Lung (tissue), 12 donors: ENCODE results near the gene SFSWAP. TPM values are rescaled to one million over a fixed set of nuclear protein-coding genes. Genes with fewer than 3 reads are reported as not detected.

ENCODE experiments used
- ATAC-seq: fragments of 200-7000 bp; cut with Tn5 transposase; one replicate; pipeline ENCODE4 v1.9.1; 2020; ENCODE audit warnings: moderate number of reproducible peaks; ENCODE audit not compliant: insufficient read depth, low FRiP score
- DNase-seq, 3 donors: peaks; one replicate each; pipeline ENCODE4 v3.0.0-alpha.2; 2013 to 2017
- H3K27ac ChIP-seq, 2 donors: one replicate each; pipeline ENCODE4 v1.5.1; 2013; ENCODE audit warnings: mild to moderate bottlenecking in 2 of 2, moderate library complexity in 2 of 2, control low read depth in 1 of 2, inconsistent platforms in 1 of 2, low read depth in 1 of 2, low read length in 1 of 2
- H3K27me3 ChIP-seq, 3 donors: one replicate each; pipeline ENCODE4 v1.5.1; 2013; ENCODE audit warnings: low read length in 2 of 3; ENCODE audit not compliant: control insufficient read depth in 3 of 3, insufficient read depth in 3 of 3
- H3K36me3 ChIP-seq, 4 donors: one replicate each; pipeline ENCODE4 v1.5.1; 2013; ENCODE audit warnings: low read length in 4 of 4, mild to moderate bottlenecking in 1 of 4, moderate library complexity in 1 of 4; ENCODE audit not compliant: control insufficient read depth in 4 of 4, insufficient read depth in 4 of 4
- H3K4me1 ChIP-seq, 5 donors: one replicate each; pipeline ENCODE4 v1.5.1; 2013; ENCODE audit warnings: low read length in 5 of 5, mild to moderate bottlenecking in 2 of 5, moderate library complexity in 1 of 5; ENCODE audit not compliant: control insufficient read depth in 5 of 5, insufficient read depth in 5 of 5
- H3K4me3 ChIP-seq: one replicate; pipeline ENCODE4 v1.5.1; 2013; ENCODE audit warnings: mild to moderate bottlenecking, control low read depth, moderate library complexity
- H3K9ac ChIP-seq, 2 donors: one replicate each; pipeline ENCODE4 v1.5.1; 2013; ENCODE audit warnings: low read length in 2 of 2, control low read depth in 1 of 2; ENCODE audit not compliant: insufficient read depth in 1 of 2
- H3K9me3 ChIP-seq, 4 donors: one replicate each; pipeline ENCODE4 v1.5.1; 2013; ENCODE audit warnings: low read length in 3 of 4, mild to moderate bottlenecking in 1 of 4, moderate library complexity in 1 of 4; ENCODE audit not compliant: control insufficient read depth in 4 of 4, insufficient read depth in 3 of 4
- CTCF ChIP-seq: IDR thresholded peaks from 2 replicates; pipeline ENCODE4 v1.5.1; 2012; ENCODE audit warnings: mild to moderate bottlenecking; ENCODE audit errors: control extremely low read depth, extremely low read depth
- WGBS, 2 donors: extraction: QIAGEN DNeasy Blood & Tissue Kit; methylation state at CpG; one replicate each; pipeline ENCODE4 v1.1.7; 2013; 5-methylcytosine and 5-hydroxymethylcytosine counted together
- polyA plus RNA-seq, 2 donors: library from polyadenylated mRNA; stranded (reverse); fragments of 200-250 nt; gene quantifications; one replicate each; pipeline ENCODE4 v1.2.1, GENCODE V29; 2013
- total RNA-seq, 2 donors: library from RNA; depleted of rRNA in 1 of 2; stranded (reverse); fragments of >200 nt in 1 of 2; gene quantifications; one replicate each; pipeline ENCODE4 v1.2.1, GENCODE V29; 2014 to 2021
- donor health status: control.
- donor health status: control.
- donor health status: Bipolar disorder and iron deficiency.
- donor health status: healthy.
- donor health status: DM: yes; HTN: yes; CAD: no.

Gene SFSWAP
- total and polyA plus RNA-seq, 4 donors, result 23.3 to 49.9 (median 40.0) TPM

DNA sequence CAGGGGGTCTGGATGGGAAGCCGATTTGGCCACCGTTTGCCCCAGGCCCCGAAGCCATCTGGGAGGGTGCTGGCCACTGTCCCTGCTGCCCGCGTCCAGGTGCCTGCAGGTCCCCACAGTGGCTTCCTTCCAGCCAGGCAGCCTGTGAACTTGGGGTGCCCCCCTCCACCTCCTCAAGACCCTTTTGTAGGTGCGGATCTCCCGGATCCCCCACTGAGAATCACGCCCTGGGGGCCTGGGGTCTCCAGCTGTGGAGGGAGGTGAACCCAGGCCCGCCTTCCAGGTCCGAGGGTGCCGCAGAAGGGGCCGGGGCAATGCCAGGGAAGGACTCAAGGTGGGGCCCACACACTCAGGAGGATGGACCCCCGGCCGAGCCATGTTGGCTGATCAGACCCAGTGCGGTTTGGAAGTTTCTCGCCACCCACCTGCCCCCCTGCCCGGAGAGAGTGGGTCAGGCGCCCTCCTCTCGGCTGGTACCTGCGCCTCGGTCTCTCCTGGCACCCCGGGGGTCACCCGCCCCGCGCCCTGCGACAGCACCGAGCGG, 119.0 kb downstream of the SFSWAP start:
- no peak overlapping the region for H3K9ac ChIP-seq
- no peak overlapping the region for H3K27ac ChIP-seq

DNA sequence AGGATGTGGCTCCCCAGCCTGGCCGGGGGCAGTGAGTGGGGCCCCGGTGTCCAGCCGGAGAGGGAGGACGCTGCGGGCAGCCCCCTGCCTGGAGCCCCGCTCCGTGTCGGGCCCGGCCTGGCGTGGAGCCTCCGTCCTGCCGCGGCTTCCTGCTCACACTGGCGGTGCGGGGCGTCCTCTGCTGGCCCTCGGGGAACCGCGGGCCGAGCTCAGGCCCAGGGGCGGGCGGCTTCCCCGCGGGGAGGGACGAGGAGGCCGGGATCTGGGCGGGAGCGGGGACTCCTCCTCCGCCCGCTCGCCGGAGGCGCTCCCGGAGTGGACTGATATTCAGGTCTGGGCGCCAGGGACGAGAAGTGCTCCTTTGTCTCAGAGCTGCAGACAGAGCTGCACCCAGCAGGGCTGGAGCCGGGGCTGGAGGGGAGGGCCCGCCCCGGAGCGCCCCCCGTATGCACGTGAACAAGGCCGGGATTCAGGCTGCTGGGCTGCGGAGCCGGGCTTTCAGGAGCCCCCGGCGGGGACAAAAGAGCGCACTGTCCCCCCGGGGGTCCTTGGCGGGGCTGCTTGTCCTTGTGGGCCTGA, 119.5 kb downstream of the SFSWAP start:
- WGBS, 2 donors, result 1% methylated on average over 44 to 50 of the region's 50 CpGs
- Histone ChIP-seq H3K9ac (no peak overlapping the region), H3K4me1 (peaks cover 0 to 22% (median 2%) of the 10 kb centered on the region in 5 donors), H3K9me3 (peaks cover 0 to 2% (median 0%) of the 10 kb centered on the region in 4 donors), H3K4me3 (peak overlapping the region; percentile 17), H3K27me3 (peaks cover 0 to 37% (median 16%) of the 10 kb centered on the region in 3 donors), H3K36me3 (no peaks in the 10 kb centered on the region), H3K27ac (peak overlapping the region in 1 of 2 donors; percentile 48)
- DNase-seq (peak; percentile 76 to 85 (median 83)), ATAC-seq (peak; percentile 84)
- TF ChIP-seq CTCF, result peak; percentile 17

More for the DNA sequence above, 119.0 kb downstream of the SFSWAP start:
- TF ChIP-seq CTCF, result no peak
- Histone ChIP-seq H3K27me3 (peaks cover 0 to 37% (median 16%) of the 10 kb centered on the region in 3 donors), H3K9me3 (peaks cover 0 to 2% (median 0%) of the 10 kb centered on the region in 4 donors), H3K4me3 (no peak overlapping the region), H3K36me3 (no peaks in the 10 kb centered on the region), H3K4me1 (peaks cover 0 to 22% (median 2%) of the 10 kb centered on the region in 5 donors)
- WGBS, 2 donors, result 9 to 12% methylated on average over 18 to 28 of the region's 28 CpGs
- DNase-seq (no peak), ATAC-seq (no peak)

DNA sequence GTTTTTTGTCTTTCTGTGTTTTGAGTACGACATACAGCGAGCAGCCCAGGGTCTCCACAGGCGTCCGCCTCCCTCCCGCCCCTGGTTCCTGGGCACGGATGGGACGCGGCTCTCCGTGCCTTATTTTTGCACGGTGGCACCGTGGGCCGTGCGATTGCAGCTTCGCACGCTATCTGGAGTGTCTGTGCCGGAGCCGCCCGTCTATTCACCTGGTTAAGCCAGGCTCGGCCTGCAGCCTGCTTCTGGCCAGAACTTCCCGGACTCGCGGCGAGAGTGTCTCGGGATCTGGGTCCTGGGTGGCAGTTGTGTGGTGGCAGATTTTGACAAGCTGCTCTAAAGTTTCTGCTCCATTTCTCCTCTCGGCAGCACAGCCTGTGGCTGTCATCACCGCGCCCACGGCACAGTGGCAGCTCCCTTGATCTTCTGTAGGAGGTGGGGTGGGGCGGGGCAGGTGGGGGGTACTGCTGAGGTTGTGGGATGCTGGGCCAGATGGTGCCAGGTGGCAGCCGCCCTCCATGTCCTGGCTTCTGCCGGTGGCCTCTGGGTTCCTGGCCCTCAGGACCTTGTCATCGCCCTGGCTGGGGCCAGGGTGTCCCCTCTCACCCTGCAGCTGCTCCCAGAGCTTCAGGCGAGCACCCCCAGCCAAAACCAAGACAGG, 120.2 kb downstream of the SFSWAP start:
- H3K27ac ChIP-seq, result peak overlapping the region in 1 of 2 donors; percentile 49

More for the DNA sequence above, 120.2 kb downstream of the SFSWAP start:
- peak overlapping the region; percentile 19 for H3K4me3 ChIP-seq
- H3K27me3 ChIP-seq, result peaks cover 0 to 37% (median 16%) of the 10 kb centered on the region in 3 donors
- 3 to 6% methylated on average over 33 of the region's 33 CpGs for WGBS, 2 donors
- H3K4me1 ChIP-seq, result peaks cover 0 to 22% (median 2%) of the 10 kb centered on the region in 5 donors
- DNase-seq (peak in 1 of 3 donors; percentile 27), ATAC-seq (no peak)
- peak overlapping the region in 1 of 2 donors; percentile 42 for H3K9ac ChIP-seq
- H3K9me3 ChIP-seq, result peaks cover 0 to 2% (median 0%) of the 10 kb centered on the region in 4 donors
- no peaks in the 10 kb centered on the region for H3K36me3 ChIP-seq
- TF ChIP-seq CTCF, result no peak
